Measurements from ENCODE around the gene NELL1.

Gene NELL1

DNA sequence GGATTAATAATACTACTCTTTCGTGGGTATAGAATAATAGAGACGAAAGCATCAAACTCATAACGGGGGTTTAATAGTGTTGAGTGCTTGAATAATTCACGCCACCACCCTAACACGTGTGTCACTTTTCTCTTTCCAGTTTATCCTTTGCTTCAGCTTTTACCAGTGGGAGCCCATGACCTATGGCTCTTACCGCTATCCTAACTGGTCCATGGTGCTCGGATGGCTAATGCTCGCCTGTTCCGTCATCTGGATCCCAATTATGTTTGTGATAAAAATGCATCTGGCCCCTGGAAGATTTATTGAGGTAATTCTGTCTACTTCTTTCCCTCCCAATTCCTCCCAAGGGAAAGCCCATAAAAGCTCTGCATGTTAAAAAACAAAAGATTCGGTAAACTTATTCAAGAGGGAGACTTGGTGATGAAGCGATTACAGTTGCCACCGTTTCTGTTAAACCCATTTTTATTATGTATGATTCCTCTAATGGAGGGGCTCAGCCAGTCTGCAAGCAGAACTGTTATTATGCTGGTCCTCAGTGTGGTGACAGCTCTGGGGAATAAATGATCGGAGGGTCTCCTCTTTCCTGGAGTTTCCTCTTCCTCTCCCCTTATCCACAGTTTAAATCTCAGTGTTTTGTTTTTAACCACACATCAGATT, 17.1 kb upstream of the NELL1 start:
- no peak overlapping the region for H3K4me3 Mint-ChIP-seq
- no peaks in the 10 kb centered on the region for H3K9me3 Mint-ChIP-seq
- no peaks in the 10 kb centered on the region for H3K4me1 Mint-ChIP-seq
- peaks cover 10% of the 10 kb centered on the region for H3K27me3 Mint-ChIP-seq
- H3K27ac Mint-ChIP-seq, result no peak overlapping the region
- no peaks in the 10 kb centered on the region for H3K36me3 Mint-ChIP-seq

DNA sequence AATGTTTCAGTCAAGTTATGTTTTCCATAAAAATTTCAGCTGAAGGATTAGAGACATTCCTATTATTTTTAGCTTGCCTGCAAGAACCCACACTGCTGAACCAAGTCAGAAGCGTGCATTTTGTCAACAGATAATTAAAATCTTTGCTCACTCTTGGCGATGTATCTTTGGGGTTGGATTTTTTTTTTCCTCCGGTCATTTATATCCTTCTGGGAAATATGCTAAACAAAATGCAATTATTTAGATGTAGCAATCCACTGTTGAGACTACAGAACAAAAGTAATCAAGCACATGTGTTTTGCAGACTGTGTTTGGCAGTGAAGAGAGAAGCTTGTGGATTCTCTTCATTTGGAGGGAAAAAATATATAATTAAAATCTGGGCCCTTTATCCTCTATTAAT, 15.3 kb upstream of the NELL1 start:
- H3K9me3 Mint-ChIP-seq, result no peaks in the 10 kb centered on the region
- H3K27me3 Mint-ChIP-seq, result peaks cover 10% of the 10 kb centered on the region
- H3K27ac Mint-ChIP-seq, result no peak overlapping the region
- H3K4me1 Mint-ChIP-seq, result no peaks in the 10 kb centered on the region
- H3K4me3 Mint-ChIP-seq, result no peak overlapping the region
- H3K36me3 Mint-ChIP-seq, result no peaks in the 10 kb centered on the region

DNA sequence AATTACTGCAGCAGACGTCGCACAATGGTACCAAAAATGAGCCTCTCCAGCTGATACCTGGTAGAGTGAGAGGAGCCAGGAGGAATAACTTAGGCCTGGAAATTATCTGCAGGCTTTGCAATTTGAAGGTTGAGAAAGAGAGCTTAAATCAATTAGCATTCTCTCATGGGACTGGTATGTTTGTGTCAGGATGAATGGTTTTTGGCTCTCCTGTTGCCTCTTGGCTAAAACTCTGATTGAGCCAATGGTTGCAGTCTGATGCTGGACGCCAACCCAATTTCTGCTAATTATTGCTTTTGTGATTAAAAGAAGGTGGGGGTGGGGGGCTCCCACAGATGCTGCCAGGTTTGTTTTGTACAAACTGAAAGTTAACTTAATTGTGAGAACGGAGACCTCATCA, 12.5 kb upstream of the NELL1 start:
- Mint-ChIP-seq H3K27me3 (peaks cover 9% of the 10 kb centered on the region), H3K4me1 (no peaks in the 10 kb centered on the region), H3K36me3 (no peaks in the 10 kb centered on the region), H3K27ac (no peak overlapping the region), H3K4me3 (no peak overlapping the region), H3K9me3 (no peaks in the 10 kb centered on the region)

DNA sequence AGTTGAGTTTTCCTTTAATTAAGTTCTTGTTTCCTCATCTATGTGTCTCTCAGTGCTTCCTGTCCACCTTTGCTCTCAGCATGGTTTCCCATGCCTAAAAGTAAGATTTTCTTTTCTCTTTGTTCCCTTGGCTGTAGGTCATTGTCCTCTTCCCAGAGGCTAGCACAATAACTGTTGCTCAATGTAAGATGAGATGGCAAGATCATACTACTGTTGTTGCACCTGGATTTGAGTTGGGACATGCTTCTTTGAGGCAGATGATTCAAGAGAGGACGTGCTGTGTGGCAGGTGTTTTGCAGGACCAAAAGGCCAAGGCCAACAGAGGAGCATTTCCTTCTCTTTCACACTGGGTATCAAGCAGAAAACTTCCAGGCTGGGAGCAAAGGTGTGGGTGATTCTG, 11.3 kb upstream of the NELL1 start:
- no peak overlapping the region for H3K27ac Mint-ChIP-seq
- no peaks in the 10 kb centered on the region for H3K4me1 Mint-ChIP-seq
- H3K36me3 Mint-ChIP-seq, result no peaks in the 10 kb centered on the region
- H3K9me3 Mint-ChIP-seq, result peaks cover 8% of the 10 kb centered on the region
- peaks cover 7% of the 10 kb centered on the region for H3K27me3 Mint-ChIP-seq
- H3K4me3 Mint-ChIP-seq, result no peak overlapping the region

DNA sequence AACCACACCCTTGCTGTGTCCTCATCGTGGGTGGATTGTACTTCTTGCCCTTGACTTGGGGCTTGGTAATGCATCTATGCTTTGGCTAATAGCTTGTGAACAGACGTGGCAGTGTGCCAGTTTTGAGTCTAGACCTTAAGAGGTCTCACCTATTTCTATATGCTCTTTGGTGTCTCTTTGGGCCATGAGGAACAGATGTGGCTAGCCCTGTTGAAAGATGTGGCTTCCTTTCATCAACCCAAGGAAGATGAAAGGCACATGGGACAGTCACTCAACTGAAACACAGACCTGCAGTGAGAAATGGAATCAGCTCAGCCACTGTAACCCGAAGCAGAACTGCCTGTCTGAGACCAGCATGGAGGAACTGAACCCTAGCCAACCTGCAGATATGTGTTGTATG, 7.9 kb upstream of the NELL1 start:
- no peak overlapping the region for H3K4me3 Mint-ChIP-seq
- peaks cover 15% of the 10 kb centered on the region for H3K27me3 Mint-ChIP-seq
- H3K9me3 Mint-ChIP-seq, result peaks cover 8% of the 10 kb centered on the region
- H3K36me3 Mint-ChIP-seq, result no peaks in the 10 kb centered on the region
- H3K27ac Mint-ChIP-seq, result no peak overlapping the region
- no peaks in the 10 kb centered on the region for H3K4me1 Mint-ChIP-seq

DNA sequence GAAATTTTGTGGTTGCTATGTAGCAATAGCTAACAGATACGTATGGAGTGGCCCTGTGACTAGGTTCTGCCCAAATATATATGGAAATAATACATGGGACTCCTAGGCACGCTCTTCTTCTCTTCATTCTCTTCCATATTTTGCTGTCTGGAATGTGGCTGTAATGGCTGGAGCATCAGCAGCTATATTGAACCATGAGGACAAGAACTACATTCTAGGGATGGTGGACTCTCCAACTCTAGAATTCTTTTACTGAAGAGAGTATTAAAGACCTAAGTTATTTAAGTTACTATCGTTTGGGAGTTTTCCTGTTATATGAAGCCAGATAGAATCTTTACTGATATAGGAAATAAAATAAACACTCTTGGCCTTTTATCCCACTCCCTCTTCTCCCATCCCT, 7.5 kb upstream of the NELL1 start:
- Mint-ChIP-seq H3K36me3 (no peaks in the 10 kb centered on the region), H3K9me3 (peaks cover 8% of the 10 kb centered on the region), H3K4me3 (no peak overlapping the region), H3K27me3 (peaks cover 17% of the 10 kb centered on the region), H3K4me1 (no peaks in the 10 kb centered on the region), H3K27ac (no peak overlapping the region)

DNA sequence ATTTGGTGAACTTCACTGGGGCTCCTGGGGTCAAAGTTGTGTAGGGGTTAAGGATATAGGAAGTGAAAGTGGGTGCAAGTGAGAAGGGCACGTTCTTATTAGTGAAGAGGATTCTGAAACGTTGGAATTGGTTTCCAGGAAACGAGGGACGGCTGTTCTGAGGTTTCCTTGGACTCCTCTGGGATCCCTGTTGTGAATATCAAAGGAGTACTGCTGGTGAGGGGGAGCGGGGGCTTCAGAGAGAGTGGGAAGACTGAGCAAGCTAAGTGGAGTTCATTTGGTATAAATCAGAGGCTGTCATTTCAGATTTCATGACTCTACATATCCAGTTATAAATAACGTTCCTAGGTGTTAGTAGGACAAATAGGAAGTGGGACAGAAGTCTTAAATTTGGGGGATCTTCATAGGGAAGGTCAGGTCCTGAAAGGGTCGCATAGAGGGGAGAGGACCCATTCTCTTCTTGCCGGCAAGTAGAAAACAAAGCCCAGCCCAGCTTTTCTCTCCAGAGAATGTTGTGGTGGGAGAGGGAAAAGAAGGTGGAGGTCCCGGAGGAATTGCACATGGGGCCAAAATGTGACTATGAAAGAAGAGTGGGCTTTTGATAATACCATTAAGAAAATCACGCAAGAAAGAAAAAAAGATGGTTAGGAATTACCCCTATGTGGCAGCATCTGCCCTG, 1.1 kb upstream of the NELL1 start:
- Mint-ChIP-seq H3K27me3 (peaks cover 54% of the 10 kb centered on the region), H3K4me3 (no peak overlapping the region)

DNA sequence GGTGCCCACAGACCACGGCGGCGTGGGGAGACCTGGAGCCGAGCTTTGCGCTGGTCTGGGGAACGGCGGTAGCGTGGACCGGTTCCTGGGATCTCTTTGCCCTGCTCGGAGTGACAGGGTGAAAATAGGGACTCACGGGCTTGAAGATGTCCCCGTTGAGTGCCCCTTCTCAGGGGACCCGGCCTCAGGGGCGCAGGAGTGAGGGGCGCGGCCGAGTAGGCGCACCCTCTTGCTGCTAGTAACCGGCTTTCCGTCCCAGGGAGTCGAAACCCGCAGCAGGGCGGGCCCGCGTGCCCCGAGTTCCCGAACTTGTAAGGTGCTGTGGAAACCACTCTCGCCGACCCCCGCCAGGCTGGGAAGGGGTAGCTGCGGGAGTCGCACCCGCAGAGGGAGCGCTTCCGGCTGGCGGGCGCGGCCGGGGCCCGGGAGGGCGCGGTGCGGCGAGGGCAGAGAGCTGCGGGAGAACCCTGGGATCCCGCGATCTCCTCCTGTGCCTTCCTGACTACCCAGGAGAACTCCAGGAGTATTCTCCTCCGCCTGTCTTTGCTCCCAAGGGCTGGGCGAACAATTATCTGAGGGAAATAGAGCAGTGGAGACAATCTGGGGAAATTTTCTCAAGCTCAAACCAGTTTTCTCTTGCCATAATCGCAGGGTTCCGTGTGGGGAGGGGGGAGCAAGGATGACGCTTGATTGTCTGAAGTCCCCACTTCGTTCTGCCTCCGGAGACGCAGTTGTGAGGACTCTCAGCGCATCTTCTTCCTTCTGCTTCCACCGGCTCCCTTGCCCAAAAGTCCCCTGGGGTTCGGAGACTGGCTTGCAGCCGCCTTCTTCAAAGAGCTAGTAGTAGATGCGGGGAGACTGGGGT, 666 bp downstream of the NELL1 start:
- Mint-ChIP-seq H3K27me3 (peaks cover 56% of the 10 kb centered on the region), H3K9me3 (no peaks in the 10 kb centered on the region), H3K36me3 (peaks cover 2% of the 10 kb centered on the region), H3K4me3 (no peak overlapping the region), H3K27ac (no peak overlapping the region), H3K4me1 (peaks cover 13% of the 10 kb centered on the region)

More for the DNA sequence above, 1.1 kb upstream of the NELL1 start:
- Mint-ChIP-seq H3K27ac (no peak overlapping the region), H3K9me3 (no peaks in the 10 kb centered on the region), H3K4me1 (peaks cover 13% of the 10 kb centered on the region), H3K36me3 (peaks cover 2% of the 10 kb centered on the region)

DNA sequence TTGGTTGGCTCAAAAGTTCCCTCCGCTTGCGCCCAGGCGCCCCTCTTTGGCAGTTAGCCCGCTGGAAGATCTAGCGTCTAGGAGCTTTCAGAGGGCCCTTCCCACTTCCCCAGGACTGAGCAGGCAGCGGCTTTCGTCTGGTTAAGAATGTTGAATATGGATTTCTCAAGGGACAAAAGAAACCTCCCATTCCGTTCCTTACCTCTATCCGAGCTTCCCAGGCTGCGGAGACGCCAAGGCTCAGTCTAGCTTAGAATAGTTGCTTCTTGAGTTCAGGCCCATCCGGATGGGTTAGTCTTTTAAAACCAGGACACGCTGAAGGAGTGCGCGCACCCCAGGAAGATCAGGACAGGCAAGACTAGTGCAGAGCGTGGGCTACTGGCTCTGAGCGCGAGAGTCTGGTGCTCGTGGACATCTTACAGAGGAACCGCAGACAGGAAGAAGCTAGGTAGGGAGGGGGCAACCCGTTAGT, 1.6 kb downstream of the NELL1 start:
- no peak overlapping the region for H3K4me3 Mint-ChIP-seq
- peaks cover 52% of the 10 kb centered on the region for H3K27me3 Mint-ChIP-seq
- no peak overlapping the region for H3K27ac Mint-ChIP-seq
- peaks cover 13% of the 10 kb centered on the region for H3K4me1 Mint-ChIP-seq
- H3K36me3 Mint-ChIP-seq, result peaks cover 2% of the 10 kb centered on the region
- no peaks in the 10 kb centered on the region for H3K9me3 Mint-ChIP-seq

DNA sequence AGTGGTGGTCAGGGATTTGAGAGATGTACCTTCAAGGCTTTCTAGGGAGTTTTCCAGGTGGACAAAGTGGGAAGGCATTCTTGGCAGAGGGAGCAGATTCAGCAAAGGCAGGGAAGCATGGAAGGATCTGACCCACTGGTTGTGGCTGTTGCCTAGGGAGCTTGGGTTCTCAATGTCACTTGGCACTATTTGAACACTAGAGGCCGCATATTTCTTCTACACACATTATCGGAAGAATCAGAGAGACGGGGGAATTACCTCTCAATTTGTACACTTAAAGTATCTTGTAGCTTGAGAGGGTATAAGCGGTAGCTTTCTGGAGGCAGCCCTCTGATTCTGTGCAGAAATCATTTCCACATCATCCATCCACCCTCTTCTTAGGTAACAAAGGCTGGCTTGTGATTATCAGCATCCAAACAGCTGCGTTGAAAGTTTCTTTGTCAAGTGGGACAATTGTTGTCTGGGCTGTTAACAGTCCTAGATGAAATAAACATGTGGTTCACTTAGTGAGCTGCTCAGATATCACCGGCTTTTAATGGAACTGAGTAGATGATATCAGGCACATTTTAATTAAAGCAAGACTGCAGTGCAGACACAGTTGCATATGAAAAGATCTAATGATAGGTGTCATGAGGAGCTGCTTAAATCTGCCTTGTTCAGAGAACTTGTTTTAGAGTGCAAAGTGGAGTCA, 2.6 kb downstream of the NELL1 start:
- Mint-ChIP-seq H3K36me3 (peaks cover 2% of the 10 kb centered on the region), H3K4me1 (peaks cover 13% of the 10 kb centered on the region), H3K9me3 (no peaks in the 10 kb centered on the region), H3K4me3 (no peak overlapping the region), H3K27ac (no peak overlapping the region), H3K27me3 (peaks cover 50% of the 10 kb centered on the region)

DNA sequence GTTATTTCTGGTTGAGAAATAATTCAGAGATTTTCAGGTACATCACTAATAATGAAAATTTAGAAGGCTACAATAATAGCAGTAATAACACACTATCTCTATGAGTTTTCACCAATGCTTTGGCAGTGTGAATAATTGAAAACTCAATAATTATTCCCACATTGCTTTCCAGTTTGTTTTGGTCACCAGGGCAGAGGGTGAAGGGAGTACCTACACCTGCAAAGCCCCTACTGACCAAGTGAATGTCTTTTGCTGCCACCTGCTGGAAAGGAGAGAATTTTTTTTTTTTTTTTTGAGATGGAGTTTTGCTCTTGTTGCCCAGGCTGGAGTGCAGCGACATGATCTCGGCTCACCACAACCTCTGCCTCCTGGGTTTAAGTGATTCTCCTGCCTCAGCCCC, 3.2 kb downstream of the NELL1 start:
- Mint-ChIP-seq H3K4me1 (peaks cover 13% of the 10 kb centered on the region), H3K9me3 (no peaks in the 10 kb centered on the region), H3K27me3 (peaks cover 44% of the 10 kb centered on the region), H3K27ac (no peak overlapping the region), H3K36me3 (peaks cover 2% of the 10 kb centered on the region), H3K4me3 (no peak overlapping the region)

DNA sequence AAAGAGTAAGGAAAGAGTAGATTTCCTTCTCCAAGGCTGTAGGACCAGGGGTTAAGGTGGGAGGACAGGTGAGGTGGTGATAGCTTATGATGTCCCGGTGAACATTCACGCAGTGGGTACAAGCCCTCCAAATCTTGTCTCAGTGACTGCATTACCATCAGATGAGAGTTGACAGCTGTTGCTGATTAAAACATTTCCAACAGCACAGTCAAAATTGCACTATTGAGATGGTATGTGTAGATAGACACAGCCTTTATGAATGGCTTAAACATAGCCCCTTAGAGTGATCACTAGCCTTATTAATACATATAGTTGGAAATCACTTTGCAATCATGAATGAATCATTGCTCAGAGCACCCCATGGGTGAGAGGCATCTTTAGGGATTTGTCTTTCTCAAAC, 7.3 kb downstream of the NELL1 start:
- Mint-ChIP-seq H3K4me3 (no peak overlapping the region), H3K27me3 (peaks cover 17% of the 10 kb centered on the region), H3K27ac (no peak overlapping the region), H3K9me3 (no peaks in the 10 kb centered on the region), H3K4me1 (no peaks in the 10 kb centered on the region), H3K36me3 (no peaks in the 10 kb centered on the region)

DNA sequence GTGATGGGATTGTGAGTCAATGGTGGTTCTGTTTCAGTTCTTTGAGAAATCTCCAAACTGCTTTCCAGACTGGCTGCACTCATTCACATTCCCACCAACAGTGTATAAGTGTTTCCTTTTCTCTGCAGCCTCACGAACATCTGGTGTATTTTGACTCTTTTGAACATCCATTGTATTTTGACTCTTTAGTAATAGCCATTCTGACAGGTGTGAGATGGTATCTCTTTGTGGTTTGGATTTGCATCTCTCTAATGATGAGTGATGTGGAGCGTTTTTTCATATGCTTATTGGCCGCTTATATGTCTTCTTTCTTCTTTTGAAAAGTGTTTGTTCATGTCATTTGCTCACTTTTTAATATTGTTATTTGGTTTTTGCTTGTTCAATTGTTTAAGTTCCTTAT, 19.4 kb downstream of the NELL1 start:
- Mint-ChIP-seq H3K4me3 (no peak overlapping the region), H3K27ac (no peak overlapping the region), H3K27me3 (peaks cover 9% of the 10 kb centered on the region), H3K4me1 (no peaks in the 10 kb centered on the region), H3K9me3 (peaks cover 6% of the 10 kb centered on the region), H3K36me3 (no peaks in the 10 kb centered on the region)

DNA sequence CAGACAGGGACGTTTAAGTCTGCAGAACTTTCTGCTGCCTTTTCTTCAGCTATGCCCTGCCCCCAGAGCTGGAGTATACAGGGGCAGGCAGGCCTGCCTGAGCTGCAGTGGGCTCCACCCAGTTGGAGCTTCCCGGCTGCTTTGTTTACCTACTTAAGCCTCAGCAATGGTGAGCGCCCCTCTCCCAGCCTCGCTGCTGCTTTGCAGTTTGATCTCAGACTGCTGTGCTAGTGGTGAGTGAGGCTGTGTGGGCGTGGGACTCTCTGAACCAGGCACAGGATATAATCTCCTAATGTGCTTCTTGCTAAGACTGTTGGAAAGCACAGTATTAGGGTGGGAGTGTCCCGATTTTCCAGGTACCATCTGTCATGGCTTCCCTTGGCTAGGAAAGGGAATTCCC, 38.5 kb downstream of the NELL1 start:
- Mint-ChIP-seq H3K9me3 (peaks cover 8% of the 10 kb centered on the region), H3K36me3 (peaks cover 2% of the 10 kb centered on the region), H3K4me3 (no peak overlapping the region), H3K4me1 (no peaks in the 10 kb centered on the region), H3K27ac (no peak overlapping the region), H3K27me3 (no peaks in the 10 kb centered on the region)

DNA sequence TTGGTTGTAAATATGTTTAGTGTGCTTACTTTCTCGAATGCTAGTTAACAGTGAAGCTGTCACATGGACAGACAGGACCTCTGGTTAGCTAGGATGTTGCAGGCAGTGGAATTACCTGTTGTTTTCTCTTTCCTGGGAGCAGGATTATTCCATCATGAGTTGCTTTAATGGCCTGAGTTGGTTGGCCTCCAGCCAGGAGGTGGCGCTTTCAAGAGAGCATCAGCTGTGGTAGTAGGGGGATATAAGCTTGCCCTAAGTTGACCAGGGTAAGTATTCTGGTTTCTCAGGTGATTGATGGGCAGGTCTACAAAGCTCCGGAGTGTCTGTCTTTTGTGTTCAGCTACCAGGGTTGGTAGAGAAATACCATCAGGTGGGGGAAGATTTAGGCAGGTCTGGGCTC, 43.5 kb downstream of the NELL1 start:
- Mint-ChIP-seq H3K4me1 (no peaks in the 10 kb centered on the region), H3K4me3 (no peak overlapping the region), H3K27me3 (no peaks in the 10 kb centered on the region), H3K27ac (no peak overlapping the region), H3K9me3 (peaks cover 8% of the 10 kb centered on the region), H3K36me3 (peaks cover 2% of the 10 kb centered on the region)

All from activated naive CD4-positive, alpha-beta T cell treated with anti-CD3 and anti-CD28 coated beads, Interleukin-2, amount 50 U/mL, for 24 hours (primary cell).